Activated T-cell treated with anti-CD3 and anti-CD28 coated beads, Interleukin-2, amount 50 U/mL, for 24 hours (primary cell): ENCODE measurements around the gene MTRR.

Experiments used
- DNase-seq: peaks from one replicate; pipeline ENCODE4 v3.0.0-alpha.2; 2020
- H3K27ac Mint-ChIP-seq: 2 replicates; pipeline ENCODE4 v1.8.0; 2020; ENCODE audit warnings: mild to moderate bottlenecking, mixed read lengths
- H3K27me3 Mint-ChIP-seq: 2 replicates; pipeline ENCODE4 v1.8.0; 2020; ENCODE audit warnings: mixed read lengths
- H3K36me3 Mint-ChIP-seq: 2 replicates; pipeline ENCODE4 v1.8.0; 2020; ENCODE audit warnings: low read depth, mixed read lengths
- H3K4me1 Mint-ChIP-seq: 2 replicates; pipeline ENCODE4 v1.8.0; 2020; ENCODE audit warnings: low read depth, mixed read lengths
- H3K4me3 Mint-ChIP-seq: 2 replicates; pipeline ENCODE4 v1.8.0; 2020; ENCODE audit warnings: mild to moderate bottlenecking, moderate library complexity, mixed read lengths
- H3K9me3 Mint-ChIP-seq: 2 replicates; pipeline ENCODE4 v1.8.0; 2020; ENCODE audit warnings: mixed read lengths

MTRR gene

DNA sequence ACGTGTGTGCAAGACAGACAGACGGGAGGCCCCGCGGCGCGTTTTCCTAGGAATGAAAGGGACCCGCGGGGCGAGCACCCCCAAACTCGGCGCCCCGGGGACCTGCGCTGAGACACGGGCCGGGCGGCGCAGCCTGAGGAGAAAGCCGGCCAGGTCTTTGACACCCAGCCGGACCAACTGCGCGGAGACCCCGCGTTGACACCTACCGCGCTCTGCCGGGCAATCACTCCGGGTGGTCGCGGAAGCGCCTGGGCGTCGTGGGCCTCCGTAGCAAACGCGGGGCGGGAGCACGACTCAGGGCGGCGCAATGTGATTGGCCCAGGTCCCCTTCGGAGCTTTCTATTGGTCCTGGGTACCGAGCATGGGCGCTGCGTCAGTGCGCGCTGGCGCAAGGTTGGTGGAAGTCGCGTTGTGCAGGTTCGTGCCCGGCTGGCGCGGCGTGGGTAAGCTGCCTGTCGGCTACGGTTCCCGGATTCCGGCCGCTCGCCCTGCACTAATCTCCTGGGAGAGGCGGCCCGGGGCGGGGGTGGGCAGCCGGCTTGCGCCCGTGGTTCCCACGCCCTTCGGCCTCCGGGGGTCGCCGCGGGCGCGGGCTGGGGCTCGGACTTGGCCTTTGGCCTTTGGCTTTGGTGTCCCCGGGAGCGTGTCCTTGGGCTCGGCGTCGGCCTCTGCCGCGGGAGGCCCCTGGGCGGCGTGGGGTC is at the start of gene MTRR, which contains the start of gene FASTKD3:
Gene MTRR, plus strand, starts transcription at position 376 of the 701 bp plus-strand sequence. CDS start 1,647 bp downstream, outside the sequence.
Gene FASTKD3, minus strand, starts transcription at position 259 of the 701 bp plus-strand sequence. CDS start 948 bp downstream, outside the sequence.
- peak within 1 kb of the TSS; percentile 95 for H3K27ac Mint-ChIP-seq
- H3K27me3 Mint-ChIP-seq = no peaks in the 10 kb centered on the region
- peak; percentile 90 for DNase-seq
- H3K4me1 Mint-ChIP-seq = peaks cover 72% of the 10 kb centered on the region
- no peaks in the 10 kb centered on the region for H3K9me3 Mint-ChIP-seq
- H3K4me3 Mint-ChIP-seq = peak within 1 kb of the TSS; percentile 91
- peaks cover 85% of the 10 kb centered on the region for H3K36me3 Mint-ChIP-seq

DNA sequence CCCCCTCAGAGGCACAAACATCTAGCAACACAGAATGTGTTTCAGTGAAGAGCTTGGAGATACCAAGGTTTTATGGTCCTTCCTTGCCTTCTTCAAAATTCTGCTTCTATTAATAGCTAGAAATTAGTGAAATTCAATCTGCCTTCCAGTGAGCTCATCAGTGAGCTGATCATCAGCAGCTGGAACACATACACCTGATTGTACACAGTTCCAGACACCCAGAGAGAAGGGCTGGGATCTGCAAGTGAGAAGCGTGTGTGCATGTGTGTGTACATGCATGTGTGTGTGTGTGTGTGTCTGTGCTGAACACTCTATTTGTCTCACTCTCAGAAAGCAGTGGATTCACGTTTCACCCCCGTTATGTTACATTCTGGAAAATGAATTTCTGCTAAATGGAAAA is 46.5 kb upstream of the MTRR start:
- peaks cover 42% of the 10 kb centered on the region for H3K27me3 Mint-ChIP-seq
- no peak for DNase-seq
- H3K4me1 Mint-ChIP-seq = no peaks in the 10 kb centered on the region
- H3K36me3 Mint-ChIP-seq = no peaks in the 10 kb centered on the region
- H3K27ac Mint-ChIP-seq = no peak overlapping the region
- H3K9me3 Mint-ChIP-seq = no peaks in the 10 kb centered on the region
- H3K4me3 Mint-ChIP-seq = no peak overlapping the region

DNA sequence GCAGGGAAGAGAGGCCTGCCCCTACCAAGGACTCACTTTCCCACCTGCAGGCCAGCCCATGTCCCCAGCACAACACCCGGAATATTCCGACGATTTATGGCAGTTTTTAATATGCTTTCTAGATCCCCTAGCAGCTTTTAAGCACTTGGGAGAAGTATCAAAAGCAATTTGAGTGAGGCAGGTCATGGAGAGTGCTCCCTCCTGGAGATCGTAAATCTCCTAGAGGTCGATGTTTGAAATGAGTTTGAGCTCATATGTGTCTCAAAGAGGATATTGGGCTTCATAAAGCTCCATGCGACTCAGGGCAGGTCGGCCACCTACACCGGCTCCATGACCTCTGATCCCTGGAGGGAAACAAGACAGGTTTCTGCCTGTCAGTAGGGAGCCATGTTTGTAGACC is 45.4 kb upstream of the MTRR start:
- Mint-ChIP-seq H3K4me1 (no peaks in the 10 kb centered on the region), H3K9me3 (no peaks in the 10 kb centered on the region), H3K36me3 (no peaks in the 10 kb centered on the region), H3K27ac (no peak overlapping the region), H3K4me3 (no peak overlapping the region), H3K27me3 (peaks cover 47% of the 10 kb centered on the region)
- DNase-seq = no peak

DNA sequence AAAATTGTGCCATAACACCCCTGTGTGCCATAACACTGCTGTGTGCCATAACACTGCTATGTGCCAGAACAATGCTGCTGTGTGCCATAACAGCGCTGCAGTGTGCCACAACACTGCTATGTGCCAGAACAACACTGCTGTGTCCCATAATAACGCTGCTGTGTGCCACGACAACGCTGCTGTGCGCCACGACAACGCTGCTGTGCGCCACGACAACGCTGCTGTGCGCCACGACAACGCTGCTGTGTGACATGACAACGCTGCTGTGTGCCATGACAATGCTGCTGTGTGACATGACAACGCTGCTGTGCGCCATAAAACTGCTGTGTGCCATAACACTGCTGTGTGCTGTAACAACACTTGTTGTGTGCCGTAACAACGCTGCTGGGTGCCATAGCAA is 44.0 kb upstream of the MTRR start:
- Mint-ChIP-seq H3K4me3 (no peak overlapping the region), H3K27ac (no peak overlapping the region), H3K9me3 (no peaks in the 10 kb centered on the region), H3K27me3 (peaks cover 47% of the 10 kb centered on the region), H3K4me1 (no peaks in the 10 kb centered on the region), H3K36me3 (no peaks in the 10 kb centered on the region)
- DNase-seq = no peak

DNA sequence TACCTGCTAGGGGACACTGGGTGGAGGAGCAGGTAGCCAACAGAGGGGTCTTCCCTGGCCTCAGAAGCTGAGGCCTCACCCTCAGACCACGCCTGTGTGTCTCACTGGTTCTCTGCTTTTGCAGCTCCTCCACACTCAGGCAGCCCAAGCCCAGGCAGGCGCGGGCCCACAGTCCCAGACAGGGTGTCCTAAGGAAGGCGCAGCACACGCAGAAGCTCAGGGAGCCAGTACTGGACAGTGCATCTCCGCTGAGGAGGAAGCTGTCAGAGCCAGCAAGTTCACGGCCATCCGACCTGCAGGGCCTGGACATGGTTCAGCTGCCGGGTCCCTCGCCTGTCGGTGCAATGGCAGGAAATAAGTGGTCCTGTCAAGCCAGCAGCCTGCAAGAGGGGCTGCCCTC is 43.3 kb upstream of the MTRR start:
- Mint-ChIP-seq H3K27me3 (peaks cover 47% of the 10 kb centered on the region), H3K4me1 (no peaks in the 10 kb centered on the region), H3K4me3 (no peak overlapping the region), H3K9me3 (no peaks in the 10 kb centered on the region), H3K27ac (no peak overlapping the region), H3K36me3 (no peaks in the 10 kb centered on the region)
- no peak for DNase-seq

DNA sequence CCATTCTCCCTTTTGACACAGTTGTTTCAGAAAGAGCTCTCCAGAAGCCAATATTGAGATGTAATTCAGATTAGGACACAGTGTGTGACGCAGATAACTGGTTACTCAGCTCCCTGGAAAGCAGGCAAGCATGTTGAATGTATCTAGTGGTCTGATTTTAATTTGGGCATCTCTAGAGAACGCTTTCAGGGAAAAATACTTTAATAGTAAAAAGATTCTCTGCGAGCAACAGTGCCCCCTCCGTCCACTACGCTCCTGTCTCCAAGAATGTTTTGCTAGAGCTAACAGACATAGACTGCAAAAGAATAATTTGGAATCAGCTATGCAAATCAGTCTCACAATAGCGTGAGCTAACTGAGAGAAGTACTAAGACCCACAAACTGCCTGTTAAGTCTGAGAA is 41.3 kb upstream of the MTRR start:
- no peak for DNase-seq
- Mint-ChIP-seq H3K9me3 (no peaks in the 10 kb centered on the region), H3K27me3 (peaks cover 42% of the 10 kb centered on the region), H3K27ac (no peak overlapping the region), H3K36me3 (no peaks in the 10 kb centered on the region), H3K4me1 (no peaks in the 10 kb centered on the region), H3K4me3 (no peak overlapping the region)

DNA sequence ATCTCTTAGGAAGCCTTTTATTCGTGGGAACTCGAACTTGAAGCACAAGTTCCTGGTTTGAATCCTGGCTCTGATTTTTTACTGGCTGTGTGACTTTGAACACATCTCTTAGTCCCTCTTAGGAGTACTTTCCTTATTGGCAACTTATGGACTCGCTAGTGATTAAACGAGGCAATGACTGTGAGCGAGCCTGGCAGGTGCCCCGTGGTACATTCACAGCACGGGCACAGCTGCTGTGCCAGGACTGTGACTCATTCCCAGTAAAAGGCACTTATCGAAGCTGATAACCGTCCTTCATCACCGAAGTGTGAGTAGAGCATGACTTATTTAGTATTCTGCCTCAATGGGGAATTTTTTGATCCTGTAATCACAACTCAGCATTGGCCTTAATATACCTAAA is 40.7 kb upstream of the MTRR start:
- Mint-ChIP-seq H3K4me3 (no peak overlapping the region), H3K36me3 (no peaks in the 10 kb centered on the region), H3K27ac (no peak overlapping the region), H3K27me3 (peaks cover 35% of the 10 kb centered on the region), H3K4me1 (no peaks in the 10 kb centered on the region), H3K9me3 (no peaks in the 10 kb centered on the region)
- no peak for DNase-seq

DNA sequence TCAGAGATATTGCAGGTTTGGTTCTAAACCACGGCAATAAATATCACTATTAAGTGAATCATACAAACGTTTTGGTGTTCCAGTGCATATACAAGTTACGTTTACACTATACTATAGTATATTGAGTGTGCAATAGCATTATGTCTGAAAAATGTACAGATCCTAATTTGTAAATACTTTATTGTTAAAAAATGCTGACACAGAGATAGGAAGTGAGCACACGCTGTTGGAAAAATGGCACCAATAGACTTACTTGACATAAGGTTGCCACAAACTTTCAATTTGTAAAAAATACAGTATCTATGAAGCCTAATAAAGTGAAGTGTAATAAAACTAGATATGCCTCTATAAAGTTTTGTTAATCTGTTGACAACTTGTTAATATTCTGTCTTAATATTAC is 34.0 kb upstream of the MTRR start:
- Mint-ChIP-seq H3K4me3 (no peak overlapping the region), H3K4me1 (no peaks in the 10 kb centered on the region), H3K36me3 (no peaks in the 10 kb centered on the region), H3K27ac (no peak overlapping the region), H3K9me3 (no peaks in the 10 kb centered on the region), H3K27me3 (peaks cover 28% of the 10 kb centered on the region)
- no peak for DNase-seq

DNA sequence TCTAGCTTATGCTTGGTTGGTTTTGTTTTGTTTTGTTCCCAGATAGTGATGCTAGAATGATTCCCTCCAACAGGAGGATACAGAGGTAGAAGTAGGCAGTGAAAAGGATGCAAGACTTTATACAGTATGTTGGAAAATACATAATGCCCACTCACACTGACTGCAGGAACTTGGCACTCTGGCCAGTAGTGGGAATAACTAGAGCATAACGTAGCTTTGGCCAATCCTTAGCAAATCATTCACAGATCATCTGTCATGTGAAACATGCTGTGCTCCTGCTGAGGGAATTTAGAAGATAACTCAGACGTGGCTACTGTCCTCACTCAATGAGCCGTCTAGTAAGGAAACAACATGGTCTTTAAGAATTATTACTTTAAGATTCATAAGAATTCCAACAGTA is 31.5 kb upstream of the MTRR start:
- no peak for DNase-seq
- Mint-ChIP-seq H3K4me1 (no peaks in the 10 kb centered on the region), H3K27ac (no peak overlapping the region), H3K27me3 (peaks cover 37% of the 10 kb centered on the region), H3K9me3 (no peaks in the 10 kb centered on the region), H3K36me3 (no peaks in the 10 kb centered on the region), H3K4me3 (no peak overlapping the region)

DNA sequence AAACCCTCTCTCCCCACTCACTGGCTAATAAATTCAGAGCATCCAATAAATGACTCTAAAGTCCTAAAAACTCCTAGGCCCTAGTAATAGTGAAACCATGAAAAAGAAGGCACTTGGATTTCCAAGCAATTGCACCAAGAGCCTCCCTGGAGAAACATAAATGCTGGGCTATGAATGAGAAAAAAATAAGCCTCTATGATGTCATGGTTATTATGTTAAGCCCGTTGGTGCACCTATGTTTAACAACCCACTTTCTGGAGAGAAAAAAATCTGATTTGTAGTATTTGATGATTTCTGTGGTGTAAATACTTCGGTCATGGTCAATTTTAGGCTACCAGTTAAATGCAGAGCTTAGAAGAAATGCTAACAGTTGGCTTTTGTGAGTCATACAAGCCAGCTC is 26.4 kb upstream of the MTRR start:
- Mint-ChIP-seq H3K27me3 (peaks cover 65% of the 10 kb centered on the region), H3K4me1 (no peaks in the 10 kb centered on the region), H3K27ac (no peak overlapping the region), H3K4me3 (no peak overlapping the region), H3K9me3 (no peaks in the 10 kb centered on the region), H3K36me3 (no peaks in the 10 kb centered on the region)
- no peak for DNase-seq

DNA sequence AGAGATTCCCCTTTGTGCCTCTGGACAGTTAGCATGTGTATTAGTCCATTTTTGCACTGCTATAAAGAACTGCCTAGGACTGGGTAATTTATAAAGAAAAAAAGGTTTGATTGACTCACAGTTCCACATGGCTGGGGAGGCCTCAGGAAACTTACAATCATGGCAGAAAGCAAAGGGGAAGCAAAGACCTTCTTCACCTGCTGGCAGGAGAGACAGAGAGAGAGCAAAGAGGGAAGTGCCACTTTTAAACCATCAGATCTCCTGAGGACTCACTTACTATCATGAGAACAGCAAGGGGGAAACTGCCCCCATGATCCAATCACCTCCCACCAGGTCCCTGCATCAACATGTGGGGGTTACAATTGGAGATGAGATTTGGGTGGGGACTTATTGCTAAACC is 24.0 kb upstream of the MTRR start:
- Mint-ChIP-seq H3K4me3 (no peak overlapping the region), H3K27me3 (peaks cover 74% of the 10 kb centered on the region), H3K27ac (no peak overlapping the region), H3K4me1 (peaks cover 4% of the 10 kb centered on the region), H3K36me3 (no peaks in the 10 kb centered on the region), H3K9me3 (no peaks in the 10 kb centered on the region)
- DNase-seq = no peak

DNA sequence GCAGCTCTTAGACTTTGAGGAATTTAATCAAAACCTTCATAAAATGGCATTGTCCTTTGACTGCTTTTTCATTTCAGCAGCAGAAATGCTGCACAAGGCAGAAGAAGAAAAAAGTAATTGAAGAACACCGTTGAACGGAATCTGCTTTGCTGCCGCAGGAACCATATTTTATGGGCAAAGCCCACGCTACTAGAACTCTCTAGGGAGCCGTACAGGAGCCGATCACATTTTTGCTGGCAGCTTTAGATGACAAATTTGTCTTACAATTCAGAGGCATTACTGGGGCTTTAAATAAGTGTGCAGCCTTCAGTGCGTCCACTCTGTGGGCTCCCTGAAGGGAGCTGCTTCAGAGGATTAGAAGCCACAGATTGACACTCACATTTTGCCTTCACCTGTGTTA is 23.4 kb upstream of the MTRR start:
- peaks cover 6% of the 10 kb centered on the region for H3K4me1 Mint-ChIP-seq
- H3K27me3 Mint-ChIP-seq = peaks cover 71% of the 10 kb centered on the region
- no peak overlapping the region for H3K4me3 Mint-ChIP-seq
- no peaks in the 10 kb centered on the region for H3K9me3 Mint-ChIP-seq
- no peak for DNase-seq
- no peak overlapping the region for H3K27ac Mint-ChIP-seq
- no peaks in the 10 kb centered on the region for H3K36me3 Mint-ChIP-seq

DNA sequence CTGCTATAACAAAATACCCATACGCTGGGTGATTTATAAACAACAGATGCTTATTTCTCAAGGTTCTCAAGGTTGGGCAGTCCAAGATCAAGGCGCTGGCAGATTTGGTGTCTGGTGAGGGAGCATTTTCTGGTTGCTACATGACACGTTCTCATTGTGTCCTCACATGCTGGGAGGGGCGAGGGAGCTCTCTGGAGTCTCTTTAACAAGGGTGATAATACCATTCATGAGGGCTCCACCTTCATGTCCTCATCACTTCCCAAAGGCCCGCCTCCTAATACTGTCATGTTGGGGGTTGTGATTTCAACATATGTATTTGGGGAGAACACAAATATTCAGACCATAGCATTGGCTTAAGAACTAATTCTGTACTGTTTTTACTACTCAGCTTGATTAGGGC is 22.6 kb upstream of the MTRR start:
- Mint-ChIP-seq H3K4me1 (peaks cover 9% of the 10 kb centered on the region), H3K27ac (no peak overlapping the region), H3K4me3 (no peak overlapping the region), H3K27me3 (peaks cover 66% of the 10 kb centered on the region), H3K9me3 (peaks cover 2% of the 10 kb centered on the region), H3K36me3 (no peaks in the 10 kb centered on the region)
- DNase-seq = no peak

DNA sequence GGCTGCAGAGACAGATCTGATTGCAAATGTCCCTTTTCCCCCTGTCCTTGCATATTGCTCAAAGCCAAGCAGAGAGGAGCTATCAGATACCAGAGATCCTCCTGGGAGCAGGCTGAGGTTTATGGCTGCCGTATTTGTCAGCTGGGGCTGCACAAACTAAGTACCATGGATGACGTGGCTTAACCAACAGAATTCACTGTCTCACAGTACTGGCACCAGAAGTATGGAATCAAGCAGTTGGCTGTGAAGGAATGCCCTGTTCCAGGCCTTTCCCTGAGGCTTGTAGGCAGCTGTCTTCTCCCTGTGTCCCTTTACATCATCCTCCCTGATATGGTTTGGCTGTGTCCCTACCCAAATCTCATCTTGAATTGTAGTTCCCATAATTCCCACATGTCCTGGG is 20.7 kb upstream of the MTRR start:
- peaks cover 60% of the 10 kb centered on the region for H3K27me3 Mint-ChIP-seq
- no peak for DNase-seq
- H3K9me3 Mint-ChIP-seq = peaks cover 4% of the 10 kb centered on the region
- H3K4me1 Mint-ChIP-seq = peaks cover 22% of the 10 kb centered on the region
- no peak overlapping the region for H3K27ac Mint-ChIP-seq
- no peak overlapping the region for H3K4me3 Mint-ChIP-seq
- no peaks in the 10 kb centered on the region for H3K36me3 Mint-ChIP-seq

DNA sequence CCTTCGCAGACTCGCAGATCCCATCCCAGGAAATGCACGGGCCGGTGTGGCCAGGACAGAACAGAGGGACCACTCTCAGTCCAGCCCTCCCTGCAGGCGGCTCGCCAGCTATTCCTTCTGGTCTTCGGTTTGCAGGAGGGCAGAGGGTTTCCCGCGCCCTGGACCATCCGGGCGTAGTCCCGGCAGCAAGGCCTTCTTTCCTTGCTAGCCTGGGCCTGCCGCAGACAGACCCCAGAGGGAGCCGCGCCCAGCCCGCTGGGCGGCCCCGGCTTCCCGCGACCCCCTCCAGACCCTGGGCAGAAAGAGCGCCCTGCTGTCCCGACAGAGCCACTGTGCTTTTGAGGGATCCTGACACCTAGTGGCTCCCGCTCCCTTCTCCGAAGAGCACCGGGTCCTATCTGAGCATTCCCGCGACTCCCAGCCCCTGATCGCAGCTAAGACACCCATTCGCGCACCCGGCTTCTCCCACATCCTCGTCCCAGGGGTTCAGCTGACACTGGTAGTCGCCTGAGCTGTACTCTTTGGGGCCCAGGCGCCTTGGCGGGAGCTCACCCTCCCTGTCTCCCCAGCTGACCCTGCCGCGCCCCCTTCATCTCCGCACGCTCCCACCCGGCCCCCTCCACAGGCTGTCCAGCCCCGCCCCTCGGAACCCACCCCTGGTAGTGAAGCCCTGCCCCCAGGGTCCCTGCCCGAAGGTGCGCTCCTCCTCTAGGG is 19.1 kb upstream of the MTRR start:
- Mint-ChIP-seq H3K4me1 (peaks cover 22% of the 10 kb centered on the region), H3K27me3 (peaks cover 49% of the 10 kb centered on the region), H3K4me3 (peak overlapping the region; percentile 66), H3K36me3 (no peaks in the 10 kb centered on the region), H3K27ac (no peak overlapping the region), H3K9me3 (peaks cover 4% of the 10 kb centered on the region)
- DNase-seq = peak; percentile 37
